Measurements from ENCODE around the gene ASTN2.

The ASTN2 gene

GRCh38 chr9:116605060-116605459, 809.8 kb downstream of the ASTN2 start:
- H3K4me1 ChIP-seq (ENCODE audit: control insufficient read depth, insufficient read depth, low read length, unreplicated experiment): no peaks in the 10 kb centered on the region

GRCh38 chr9:116604251-116604650, 810.6 kb downstream of the ASTN2 start:
- Histone ChIP-seq H3K27me3 (ENCODE audit: insufficient read depth, low read length) (no peaks in the 10 kb centered on the region), H3K79me2 (ENCODE audit: control insufficient read depth, insufficient read depth, low read length, unreplicated experiment) (no peaks in the 10 kb centered on the region), H3K36me3 (ENCODE audit: insufficient read depth, low read length) (no peaks in the 10 kb centered on the region), H3K4me1 (ENCODE audit: control insufficient read depth, insufficient read depth, low read length, unreplicated experiment) (no peaks in the 10 kb centered on the region), H3K27ac (ENCODE audit: low read depth, low read length) (no peak overlapping the region), H3K4me3 (ENCODE audit: low read depth, low read length) (no peak overlapping the region), H2AFZ (ENCODE audit: low read length, unreplicated experiment) (no peak overlapping the region)

More at GRCh38 chr9:116605060-116605459, 809.8 kb downstream of the ASTN2 start:
- H3K27ac ChIP-seq (ENCODE audit: low read depth, low read length): no peak overlapping the region
- H2AFZ ChIP-seq (ENCODE audit: low read length, unreplicated experiment): no peak overlapping the region
- no peaks in the 10 kb centered on the region for H3K79me2 ChIP-seq (ENCODE audit: control insufficient read depth, insufficient read depth, low read length, unreplicated experiment)
- H3K36me3 ChIP-seq (ENCODE audit: insufficient read depth, low read length): no peaks in the 10 kb centered on the region
- no peak overlapping the region for H3K4me3 ChIP-seq (ENCODE audit: low read depth, low read length)
- no peaks in the 10 kb centered on the region for H3K27me3 ChIP-seq (ENCODE audit: insufficient read depth, low read length)

- peaks cover 7% of the 10 kb centered on the region for H3K4me1 ChIP-seq (ENCODE audit: control insufficient read depth, insufficient read depth, low read length, unreplicated experiment)
- H3K4me3 ChIP-seq (ENCODE audit: low read depth, low read length): no peak overlapping the region
- H2AFZ ChIP-seq (ENCODE audit: low read length, unreplicated experiment): no peak overlapping the region
- no peak overlapping the region for H3K27ac ChIP-seq (ENCODE audit: low read depth, low read length)
- H3K36me3 ChIP-seq (ENCODE audit: insufficient read depth, low read length): no peaks in the 10 kb centered on the region
- H3K79me2 ChIP-seq (ENCODE audit: control insufficient read depth, insufficient read depth, low read length, unreplicated experiment): no peaks in the 10 kb centered on the region
- H3K27me3 ChIP-seq (ENCODE audit: insufficient read depth, low read length): no peaks in the 10 kb centered on the region
These were observed 815.4 kb downstream of the ASTN2 start for GRCh38 chr9:116599342-116599884.

- H2AFZ ChIP-seq (ENCODE audit: low read length, unreplicated experiment): no peak overlapping the region
- H3K4me1 ChIP-seq (ENCODE audit: control insufficient read depth, insufficient read depth, low read length, unreplicated experiment): peaks cover 13% of the 10 kb centered on the region
- H3K36me3 ChIP-seq (ENCODE audit: insufficient read depth, low read length): no peaks in the 10 kb centered on the region
- H3K27ac ChIP-seq (ENCODE audit: low read depth, low read length): no peak overlapping the region
- H3K79me2 ChIP-seq (ENCODE audit: control insufficient read depth, insufficient read depth, low read length, unreplicated experiment): no peaks in the 10 kb centered on the region
- H3K27me3 ChIP-seq (ENCODE audit: insufficient read depth, low read length): no peaks in the 10 kb centered on the region
- no peak overlapping the region for H3K4me3 ChIP-seq (ENCODE audit: low read depth, low read length)
These were observed 818.2 kb downstream of the ASTN2 start for GRCh38 chr9:116596646-116597045.

- H3K27me3 ChIP-seq (ENCODE audit: insufficient read depth, low read length): no peaks in the 10 kb centered on the region
- peaks cover 13% of the 10 kb centered on the region for H3K4me1 ChIP-seq (ENCODE audit: control insufficient read depth, insufficient read depth, low read length, unreplicated experiment)
- H3K79me2 ChIP-seq (ENCODE audit: control insufficient read depth, insufficient read depth, low read length, unreplicated experiment): no peaks in the 10 kb centered on the region
- H3K36me3 ChIP-seq (ENCODE audit: insufficient read depth, low read length): no peaks in the 10 kb centered on the region
- no peak overlapping the region for H2AFZ ChIP-seq (ENCODE audit: low read length, unreplicated experiment)
- no peak overlapping the region for H3K27ac ChIP-seq (ENCODE audit: low read depth, low read length)
- H3K4me3 ChIP-seq (ENCODE audit: low read depth, low read length): no peak overlapping the region
These were observed 820.3 kb downstream of the ASTN2 start for GRCh38 chr9:116594547-116594946.

GRCh38 chr9:116592970-116593369, 821.9 kb downstream of the ASTN2 start:
- Histone ChIP-seq H2AFZ (ENCODE audit: low read length, unreplicated experiment) (no peak overlapping the region), H3K4me1 (ENCODE audit: control insufficient read depth, insufficient read depth, low read length, unreplicated experiment) (peaks cover 13% of the 10 kb centered on the region), H3K79me2 (ENCODE audit: control insufficient read depth, insufficient read depth, low read length, unreplicated experiment) (no peaks in the 10 kb centered on the region), H3K27ac (ENCODE audit: low read depth, low read length) (no peak overlapping the region), H3K36me3 (ENCODE audit: insufficient read depth, low read length) (0 out of 2 replicates have a peak, but pooled peaks cover 9% of the 10 kb centered on the region), H3K27me3 (ENCODE audit: insufficient read depth, low read length) (no peaks in the 10 kb centered on the region), H3K4me3 (ENCODE audit: low read depth, low read length) (no peak overlapping the region)

- no peaks in the 10 kb centered on the region for H3K79me2 ChIP-seq (ENCODE audit: control insufficient read depth, insufficient read depth, low read length, unreplicated experiment)
- H3K27ac ChIP-seq (ENCODE audit: low read depth, low read length): no peak overlapping the region
- no peak overlapping the region for H3K4me3 ChIP-seq (ENCODE audit: low read depth, low read length)
- H3K36me3 ChIP-seq (ENCODE audit: insufficient read depth, low read length): 0 out of 2 replicates have a peak, but pooled peaks cover 9% of the 10 kb centered on the region
- no peak overlapping the region for H2AFZ ChIP-seq (ENCODE audit: low read length, unreplicated experiment)
- H3K4me1 ChIP-seq (ENCODE audit: control insufficient read depth, insufficient read depth, low read length, unreplicated experiment): peaks cover 9% of the 10 kb centered on the region
- H3K27me3 ChIP-seq (ENCODE audit: insufficient read depth, low read length): no peaks in the 10 kb centered on the region
These were observed 825.2 kb downstream of the ASTN2 start for GRCh38 chr9:116589392-116590354.

- 0 out of 2 replicates have a peak, but pooled peaks cover 9% of the 10 kb centered on the region for H3K36me3 ChIP-seq (ENCODE audit: insufficient read depth, low read length)
- no peak overlapping the region for H2AFZ ChIP-seq (ENCODE audit: low read length, unreplicated experiment)
- no peaks in the 10 kb centered on the region for H3K79me2 ChIP-seq (ENCODE audit: control insufficient read depth, insufficient read depth, low read length, unreplicated experiment)
- H3K27me3 ChIP-seq (ENCODE audit: insufficient read depth, low read length): no peaks in the 10 kb centered on the region
- no peak overlapping the region for H3K4me3 ChIP-seq (ENCODE audit: low read depth, low read length)
- H3K4me1 ChIP-seq (ENCODE audit: control insufficient read depth, insufficient read depth, low read length, unreplicated experiment): no peaks in the 10 kb centered on the region
- H3K27ac ChIP-seq (ENCODE audit: low read depth, low read length): no peak overlapping the region
These were observed 826.9 kb downstream of the ASTN2 start for GRCh38 chr9:116587919-116588318.

- H3K4me3 ChIP-seq (ENCODE audit: low read depth, low read length): no peak overlapping the region
- H3K4me1 ChIP-seq (ENCODE audit: control insufficient read depth, insufficient read depth, low read length, unreplicated experiment): no peaks in the 10 kb centered on the region
- H3K36me3 ChIP-seq (ENCODE audit: insufficient read depth, low read length): 0 out of 2 replicates have a peak, but pooled peaks cover 9% of the 10 kb centered on the region
- no peaks in the 10 kb centered on the region for H3K27me3 ChIP-seq (ENCODE audit: insufficient read depth, low read length)
- H3K79me2 ChIP-seq (ENCODE audit: control insufficient read depth, insufficient read depth, low read length, unreplicated experiment): no peaks in the 10 kb centered on the region
- H2AFZ ChIP-seq (ENCODE audit: low read length, unreplicated experiment): no peak overlapping the region
- H3K27ac ChIP-seq (ENCODE audit: low read depth, low read length): no peak overlapping the region
These were observed 829.0 kb downstream of the ASTN2 start for GRCh38 chr9:116585896-116586295.

GRCh38 chr9:116585204-116585603, 829.7 kb downstream of the ASTN2 start:
- Histone ChIP-seq H3K4me1 (ENCODE audit: control insufficient read depth, insufficient read depth, low read length, unreplicated experiment) (no peaks in the 10 kb centered on the region), H3K27ac (ENCODE audit: low read depth, low read length) (no peak overlapping the region), H3K79me2 (ENCODE audit: control insufficient read depth, insufficient read depth, low read length, unreplicated experiment) (no peaks in the 10 kb centered on the region), H3K27me3 (ENCODE audit: insufficient read depth, low read length) (no peaks in the 10 kb centered on the region), H3K4me3 (ENCODE audit: low read depth, low read length) (no peak overlapping the region), H2AFZ (ENCODE audit: low read length, unreplicated experiment) (no peak overlapping the region), H3K36me3 (ENCODE audit: insufficient read depth, low read length) (0 out of 2 replicates have a peak, but pooled peaks cover 9% of the 10 kb centered on the region)

GRCh38 chr9:116580853-116581252, 834.0 kb downstream of the ASTN2 start:
- no peak overlapping the region for H2AFZ ChIP-seq (ENCODE audit: low read length, unreplicated experiment)
- no peak overlapping the region for H3K4me3 ChIP-seq (ENCODE audit: low read depth, low read length)
- H3K27ac ChIP-seq (ENCODE audit: low read depth, low read length): no peak overlapping the region
- H3K79me2 ChIP-seq (ENCODE audit: control insufficient read depth, insufficient read depth, low read length, unreplicated experiment): no peaks in the 10 kb centered on the region
- H3K4me1 ChIP-seq (ENCODE audit: control insufficient read depth, insufficient read depth, low read length, unreplicated experiment): no peaks in the 10 kb centered on the region
- H3K36me3 ChIP-seq (ENCODE audit: insufficient read depth, low read length): no peaks in the 10 kb centered on the region
- no peaks in the 10 kb centered on the region for H3K27me3 ChIP-seq (ENCODE audit: insufficient read depth, low read length)
